Mesendoderm (in vitro differentiated cells): Measurements from ENCODE around the gene ACSL3.

Experiments
- DNase-seq: peaks from one replicate; pipeline ENCODE4 v3.0.0; 2013
- H2AK5ac ChIP-seq: 2 replicates; pipeline ENCODE4 v1.6.1; 2013; ENCODE audit warnings: low read length, inconsistent platforms
- H2BK120ac ChIP-seq: 2 replicates; pipeline ENCODE4 v1.6.1; 2013; ENCODE audit warnings: low read depth, mild to moderate bottlenecking, low read length, moderate library complexity, mixed read lengths
- H2BK15ac ChIP-seq: replicated peaks from 2 replicates; pipeline ENCODE4 v1.6.1; 2013; ENCODE audit warnings: low read depth, mild to moderate bottlenecking, moderate library complexity
- H2BK5ac ChIP-seq: 2 replicates; pipeline ENCODE4 v1.6.1; 2013; ENCODE audit warnings: low read length, inconsistent platforms
- H3K18ac ChIP-seq: 2 replicates; pipeline ENCODE4 v1.6.1; 2013; ENCODE audit warnings: mild to moderate bottlenecking, low read length, mixed read lengths
- H3K23ac ChIP-seq: one replicate; pipeline ENCODE4 v1.6.1; 2013; ENCODE audit warnings: low read length
- H3K27ac ChIP-seq: 2 replicates; pipeline ENCODE4 v1.5.1; 2013; ENCODE audit warnings: low read depth, mild to moderate bottlenecking, inconsistent platforms, low read length, moderate library complexity
- H3K27me3 ChIP-seq: 2 replicates; pipeline ENCODE4 v1.6.1; 2013; ENCODE audit warnings: low read length, control low read depth, mild to moderate bottlenecking, inconsistent platforms; ENCODE audit not compliant: insufficient read depth, poor library complexity
- H3K36me3 ChIP-seq: 2 replicates; pipeline ENCODE4 v1.6.1; 2013; ENCODE audit warnings: low read length, inconsistent platforms; ENCODE audit not compliant: control insufficient read depth, insufficient read depth
- H3K4ac ChIP-seq: one replicate; pipeline ENCODE4 v1.6.1; 2013; ENCODE audit warnings: low read depth, mild to moderate bottlenecking, low read length, moderate library complexity
- H3K4me1 ChIP-seq: 2 replicates; pipeline ENCODE4 v1.6.1; 2013; ENCODE audit warnings: low read depth, low read length, inconsistent platforms; ENCODE audit not compliant: control insufficient read depth
- H3K4me2 ChIP-seq: 2 replicates; pipeline ENCODE4 v1.6.1; 2013; ENCODE audit warnings: low read length
- H3K4me3 ChIP-seq: 2 replicates; pipeline ENCODE4 v1.5.1; 2013; ENCODE audit warnings: mild to moderate bottlenecking, low read length
- H3K56ac ChIP-seq: one replicate; pipeline ENCODE4 v1.6.1; 2013; ENCODE audit warnings: low read length
- H3K79me1 ChIP-seq: 2 replicates; pipeline ENCODE4 v1.6.1; 2013; ENCODE audit warnings: low read length, inconsistent platforms
- H3K79me2 ChIP-seq: 2 replicates; pipeline ENCODE4 v1.6.1; 2013; ENCODE audit warnings: mild to moderate bottlenecking, low read length; ENCODE audit not compliant: control insufficient read depth, insufficient read depth
- H3K9ac ChIP-seq: 2 replicates; pipeline ENCODE4 v1.6.1; 2013; ENCODE audit warnings: low read length, inconsistent platforms
- H4K5ac ChIP-seq: one replicate; pipeline ENCODE4 v1.6.1; 2013; ENCODE audit warnings: low read length
- H4K8ac ChIP-seq: one replicate; pipeline ENCODE4 v1.6.1; 2013; ENCODE audit warnings: low read depth, mild to moderate bottlenecking, control low read depth, low read length, moderate library complexity
- WGBS: extraction: QIAGEN DNeasy Blood & Tissue Kit; methylation state at CpG from one replicate; pipeline ENCODE4 v1.1.7; 2013; ENCODE audit warnings: low lambda C conversion rate, missing lambda C conversion rate; ENCODE audit not compliant: insufficient coverage; ENCODE audit errors: extremely low coverage; 5-methylcytosine and 5-hydroxymethylcytosine counted together

The ACSL3 gene

DNA sequence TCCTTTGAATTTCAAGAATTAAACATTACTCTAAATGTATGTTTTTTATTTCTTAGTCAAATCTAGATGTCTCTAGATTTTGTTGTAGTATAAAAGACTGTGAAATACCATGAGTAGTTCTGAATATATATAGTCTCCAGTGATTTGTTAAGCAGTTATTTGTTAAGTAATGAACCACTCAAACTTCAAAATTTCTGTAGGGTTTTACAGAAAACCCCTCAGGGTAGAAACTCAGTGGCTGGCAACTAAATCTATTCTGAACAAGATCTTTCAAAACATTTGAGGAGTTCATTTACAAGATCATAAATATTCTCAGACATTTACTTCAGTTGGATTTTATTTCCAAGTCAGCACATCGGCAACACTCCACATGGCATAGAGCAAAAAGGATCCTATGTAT, 35.8 kb upstream of the ACSL3 start:
- no CpG with 5 or more reads among the region's 1 CpG for WGBS
- H4K5ac ChIP-seq = no peak overlapping the region
- H3K23ac ChIP-seq = no peak overlapping the region
- no peak overlapping the region for H4K8ac ChIP-seq
- no peak overlapping the region for H3K9ac ChIP-seq
- no peaks in the 10 kb centered on the region for H3K27me3 ChIP-seq
- H2BK5ac ChIP-seq = no peak overlapping the region
- no peak overlapping the region for H2AK5ac ChIP-seq
- no peak overlapping the region for H3K56ac ChIP-seq
- H3K4me3 ChIP-seq = no peak overlapping the region
- H2BK120ac ChIP-seq = no peak overlapping the region
- no peak overlapping the region for H3K27ac ChIP-seq
- no peak overlapping the region for H3K4me2 ChIP-seq
- no peaks in the 10 kb centered on the region for H3K79me1 ChIP-seq
- DNase-seq = no peak
- H3K4me1 ChIP-seq = no peaks in the 10 kb centered on the region
- H3K4ac ChIP-seq = no peak overlapping the region
- no peaks in the 10 kb centered on the region for H3K36me3 ChIP-seq
- H2BK15ac ChIP-seq = no peak overlapping the region
- H3K79me2 ChIP-seq = no peaks in the 10 kb centered on the region
- no peak overlapping the region for H3K18ac ChIP-seq

DNA sequence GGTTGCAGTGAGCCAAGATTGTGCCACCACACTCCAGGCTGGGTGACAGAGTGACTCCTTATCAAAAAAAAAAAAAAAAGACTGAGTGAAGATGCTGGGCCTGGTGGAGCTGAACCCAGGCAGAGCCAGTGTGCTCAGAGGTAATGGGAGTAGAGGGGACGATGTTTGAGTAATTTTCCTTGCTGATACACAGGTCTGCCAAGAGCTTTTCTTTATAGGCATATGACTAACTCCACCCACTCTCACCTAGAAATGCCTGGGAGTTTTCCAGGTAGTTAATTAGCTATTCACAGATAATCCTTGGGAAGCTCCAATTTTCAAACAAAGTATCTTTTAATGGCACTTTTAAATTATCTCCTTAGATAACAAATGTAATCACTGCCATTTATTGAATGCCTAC, 33.4 kb upstream of the ACSL3 start:
- no peak overlapping the region for H2BK5ac ChIP-seq
- H2AK5ac ChIP-seq = no peak overlapping the region
- no peaks in the 10 kb centered on the region for H3K4me1 ChIP-seq
- H3K9ac ChIP-seq = no peak overlapping the region
- H3K4me2 ChIP-seq = no peak overlapping the region
- no peaks in the 10 kb centered on the region for H3K79me1 ChIP-seq
- WGBS = no CpG with 5 or more reads among the region's 1 CpG
- DNase-seq = no peak
- no peak overlapping the region for H2BK15ac ChIP-seq
- no peak overlapping the region for H3K18ac ChIP-seq
- no peaks in the 10 kb centered on the region for H3K36me3 ChIP-seq
- H3K27ac ChIP-seq = no peak overlapping the region
- H4K8ac ChIP-seq = no peak overlapping the region
- H3K4ac ChIP-seq = no peak overlapping the region
- H3K56ac ChIP-seq = no peak overlapping the region
- H3K79me2 ChIP-seq = no peaks in the 10 kb centered on the region
- H3K23ac ChIP-seq = no peak overlapping the region
- no peak overlapping the region for H4K5ac ChIP-seq
- no peak overlapping the region for H3K4me3 ChIP-seq
- no peak overlapping the region for H2BK120ac ChIP-seq
- H3K27me3 ChIP-seq = no peaks in the 10 kb centered on the region

DNA sequence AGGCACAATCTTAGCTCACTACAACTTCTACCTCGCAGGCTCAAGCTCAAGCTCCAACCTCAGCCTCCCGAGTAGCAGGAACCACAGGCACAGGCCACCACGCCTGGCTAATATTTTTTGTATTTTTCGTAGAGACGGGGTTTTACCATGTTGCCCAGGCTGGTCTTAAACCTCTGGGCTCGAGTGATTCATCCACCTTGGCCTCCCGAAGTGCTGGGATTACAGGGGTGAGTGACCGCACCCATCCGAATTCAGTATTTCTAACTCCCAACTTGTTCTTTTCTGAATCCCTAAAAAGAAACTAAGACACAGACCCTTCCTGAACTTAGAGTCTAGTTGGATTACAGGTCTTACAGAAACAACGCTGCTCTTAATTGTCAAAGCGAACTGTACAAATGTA, 32.3 kb upstream of the ACSL3 start:
- no peak overlapping the region for H4K5ac ChIP-seq
- H2BK15ac ChIP-seq = no peak overlapping the region
- H3K4me1 ChIP-seq = no peaks in the 10 kb centered on the region
- H2BK5ac ChIP-seq = no peak overlapping the region
- no peaks in the 10 kb centered on the region for H3K79me2 ChIP-seq
- no peaks in the 10 kb centered on the region for H3K79me1 ChIP-seq
- H3K27me3 ChIP-seq = no peaks in the 10 kb centered on the region
- no peak overlapping the region for H3K18ac ChIP-seq
- no peak overlapping the region for H3K9ac ChIP-seq
- H3K4ac ChIP-seq = no peak overlapping the region
- no peak overlapping the region for H2AK5ac ChIP-seq
- no CpG with 5 or more reads among the region's 11 CpGs for WGBS
- H4K8ac ChIP-seq = no peak overlapping the region
- no peak overlapping the region for H3K27ac ChIP-seq
- no peak overlapping the region for H3K4me3 ChIP-seq
- H3K56ac ChIP-seq = no peak overlapping the region
- no peak overlapping the region for H3K4me2 ChIP-seq
- H2BK120ac ChIP-seq = no peak overlapping the region
- H3K36me3 ChIP-seq = no peaks in the 10 kb centered on the region
- no peak overlapping the region for H3K23ac ChIP-seq
- no peak for DNase-seq

DNA sequence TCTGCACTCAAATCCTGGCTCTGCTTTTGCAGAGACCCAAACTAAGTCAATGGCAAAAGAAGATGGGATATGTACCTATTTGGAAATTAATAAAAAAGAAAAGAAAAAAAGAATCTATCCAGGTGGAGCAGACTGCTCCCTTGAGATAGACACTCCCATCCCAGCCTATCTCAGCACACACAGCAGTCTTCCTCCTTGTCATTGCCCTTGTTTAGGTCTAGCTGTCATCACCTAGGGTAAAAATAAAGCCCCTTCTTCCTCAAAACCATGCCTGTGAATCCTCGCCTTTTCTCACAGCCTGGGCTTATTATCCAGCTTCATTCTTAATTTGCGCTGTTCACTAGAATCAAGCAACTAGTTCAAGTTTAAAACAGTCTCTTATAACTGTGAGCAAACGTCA, 30.7 kb upstream of the ACSL3 start:
- Histone ChIP-seq H3K56ac (no peak overlapping the region), H4K5ac (no peak overlapping the region), H3K27me3 (no peaks in the 10 kb centered on the region), H3K27ac (no peak overlapping the region), H4K8ac (no peak overlapping the region), H3K36me3 (no peaks in the 10 kb centered on the region), H2BK15ac (no peak overlapping the region), H3K79me2 (no peaks in the 10 kb centered on the region), H2BK5ac (no peak overlapping the region), H3K18ac (no peak overlapping the region), H3K4me3 (no peak overlapping the region), H3K4me2 (no peak overlapping the region), H3K23ac (no peak overlapping the region), H3K9ac (no peak overlapping the region), H3K4ac (no peak overlapping the region), H3K79me1 (no peaks in the 10 kb centered on the region), H2BK120ac (no peak overlapping the region), H2AK5ac (no peak overlapping the region), H3K4me1 (no peaks in the 10 kb centered on the region)
- WGBS = no CpG with 5 or more reads among the region's 3 CpGs
- DNase-seq = no peak

DNA sequence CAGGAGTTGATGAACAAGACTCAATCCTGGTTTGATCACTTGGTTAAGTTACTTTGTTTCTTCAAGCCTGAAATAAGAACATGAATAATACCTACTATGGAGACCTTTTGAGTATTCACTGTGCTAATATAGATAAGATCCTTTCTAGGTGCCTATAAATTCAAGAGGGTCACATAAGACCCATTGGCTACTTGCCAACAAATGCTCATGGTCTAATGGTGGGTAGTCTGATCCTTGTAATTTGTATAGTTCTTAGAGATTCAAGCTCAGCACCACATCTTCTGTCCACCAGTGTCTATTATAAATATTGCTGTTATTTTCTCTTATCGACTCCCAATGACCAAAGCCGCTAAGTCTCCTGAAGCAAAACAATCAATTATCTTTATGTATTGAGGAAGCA, 27.4 kb upstream of the ACSL3 start:
- Histone ChIP-seq H3K79me2 (no peaks in the 10 kb centered on the region), H2BK15ac (no peak overlapping the region), H3K18ac (no peak overlapping the region), H3K4me3 (no peak overlapping the region), H3K79me1 (no peaks in the 10 kb centered on the region), H2BK5ac (no peak overlapping the region), H3K9ac (no peak overlapping the region), H2BK120ac (no peak overlapping the region), H3K4me1 (no peaks in the 10 kb centered on the region), H4K5ac (no peak overlapping the region), H3K23ac (no peak overlapping the region), H3K27me3 (no peaks in the 10 kb centered on the region), H4K8ac (no peak overlapping the region), H2AK5ac (no peak overlapping the region), H3K56ac (no peak overlapping the region), H3K27ac (no peak overlapping the region), H3K4ac (peak overlapping the region; percentile 6), H3K4me2 (no peak overlapping the region), H3K36me3 (no peaks in the 10 kb centered on the region)
- no CpG with 5 or more reads among the region's 2 CpGs for WGBS
- no peak for DNase-seq

DNA sequence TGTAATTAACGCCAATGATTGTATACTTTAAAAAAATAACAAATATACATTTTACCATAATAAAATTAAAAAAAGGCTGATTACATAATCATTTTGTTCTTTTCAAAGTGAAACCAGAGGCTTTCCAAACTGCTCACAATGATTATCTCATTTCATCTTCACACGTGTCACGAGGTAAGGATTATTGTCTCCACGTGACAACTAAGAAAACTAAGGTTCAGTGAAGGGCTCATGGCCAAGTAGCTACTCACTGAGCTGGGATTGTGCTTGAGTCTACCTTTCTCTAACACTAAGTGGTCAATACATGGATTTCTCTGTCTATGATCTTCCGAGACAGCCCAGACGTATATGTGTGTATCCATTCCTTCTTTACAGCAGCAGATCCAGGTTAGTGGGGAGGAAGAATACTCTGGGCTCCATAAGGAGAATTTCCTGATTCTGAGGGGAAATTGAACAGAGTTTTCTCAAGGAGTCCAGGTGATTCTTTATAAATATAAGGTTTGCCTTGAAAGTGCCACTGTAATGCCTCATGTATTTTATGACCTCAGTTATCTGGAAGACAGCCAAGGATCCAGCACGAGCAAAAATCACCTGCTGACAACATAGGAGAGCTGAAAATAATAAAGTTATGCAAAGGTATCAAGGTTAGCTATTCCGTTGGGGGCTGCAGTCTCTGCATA, 25.6 kb upstream of the ACSL3 start:
- Histone ChIP-seq H3K4me1 (no peaks in the 10 kb centered on the region), H4K8ac (no peak overlapping the region), H4K5ac (no peak overlapping the region), H3K4me2 (no peak overlapping the region), H3K23ac (no peak overlapping the region), H3K79me2 (no peaks in the 10 kb centered on the region), H2BK120ac (no peak overlapping the region), H2BK15ac (no peak overlapping the region), H3K4ac (no peak overlapping the region), H3K79me1 (no peaks in the 10 kb centered on the region), H3K36me3 (no peaks in the 10 kb centered on the region), H3K27me3 (no peaks in the 10 kb centered on the region), H3K56ac (no peak overlapping the region), H3K4me3 (no peak overlapping the region), H2BK5ac (no peak overlapping the region), H2AK5ac (no peak overlapping the region), H3K27ac (no peak overlapping the region), H3K9ac (no peak overlapping the region), H3K18ac (no peak overlapping the region)
- DNase-seq = no peak
- WGBS = 100% methylated on average over 1 of the region's 8 CpGs
